Stomach (tissue), 4 donors: Measurements from ENCODE around the gene TK1.

Experiments
- CTCF ChIP-seq, 7 experiments: fragments of 450-650 bp in 4 of 7; fragments of 200-600 bp in 3 of 7; sonication (generic) in 3 of 7; IDR thresholded peaks; one replicate each; pipeline ENCODE4 v1.5.1; 2016 to 2019; ENCODE audit warnings: antibody characterized with exemption in 7 of 7, control low read depth in 2 of 7, mild to moderate bottlenecking in 1 of 7
- POLR2AphosphoS5 ChIP-seq, 3 donors: sonication (generic); formaldehyde crosslinking; IDR thresholded peaks; one replicate each; pipeline ENCODE4 v1.6.1; 2016; ENCODE audit warnings: antibody characterized with exemption in 3 of 3

GRCh38 chr17:78231991-78232858 lies 45.4 kb upstream of the TK1 start:
- no peak for TF ChIP-seq CTCF (IDR thresholded peaks at IDR 0.05)
- TF ChIP-seq POLR2AphosphoS5 (IDR thresholded peaks at IDR 0.05): no peak
